NB4 (cell line): ENCODE data around the gene MVD.

Experiments used
- MYC ChIP-seq: IDR thresholded peaks from 2 replicates; pipeline ENCODE4 v1.6.1; 2011; ENCODE audit warnings: low read depth, low read length
- POLR2A ChIP-seq: IDR thresholded peaks from 2 replicates; pipeline ENCODE4 v1.6.1; 2011; ENCODE audit warnings: mild to moderate bottlenecking; ENCODE audit not compliant: insufficient read length; ENCODE audit errors: extremely low read depth
- TF ChIP-seq, protein P1 (sequence below): IDR thresholded peaks from one replicate; pipeline ENCODE4 v1.5.1; 2012; ENCODE audit warnings: low read depth, low read length
- TF ChIP-seq, protein P2 (sequence below): IDR thresholded peaks from 2 replicates; pipeline ENCODE4 v1.6.1; 2011; ENCODE audit warnings: low read depth, low read length

DNA sequence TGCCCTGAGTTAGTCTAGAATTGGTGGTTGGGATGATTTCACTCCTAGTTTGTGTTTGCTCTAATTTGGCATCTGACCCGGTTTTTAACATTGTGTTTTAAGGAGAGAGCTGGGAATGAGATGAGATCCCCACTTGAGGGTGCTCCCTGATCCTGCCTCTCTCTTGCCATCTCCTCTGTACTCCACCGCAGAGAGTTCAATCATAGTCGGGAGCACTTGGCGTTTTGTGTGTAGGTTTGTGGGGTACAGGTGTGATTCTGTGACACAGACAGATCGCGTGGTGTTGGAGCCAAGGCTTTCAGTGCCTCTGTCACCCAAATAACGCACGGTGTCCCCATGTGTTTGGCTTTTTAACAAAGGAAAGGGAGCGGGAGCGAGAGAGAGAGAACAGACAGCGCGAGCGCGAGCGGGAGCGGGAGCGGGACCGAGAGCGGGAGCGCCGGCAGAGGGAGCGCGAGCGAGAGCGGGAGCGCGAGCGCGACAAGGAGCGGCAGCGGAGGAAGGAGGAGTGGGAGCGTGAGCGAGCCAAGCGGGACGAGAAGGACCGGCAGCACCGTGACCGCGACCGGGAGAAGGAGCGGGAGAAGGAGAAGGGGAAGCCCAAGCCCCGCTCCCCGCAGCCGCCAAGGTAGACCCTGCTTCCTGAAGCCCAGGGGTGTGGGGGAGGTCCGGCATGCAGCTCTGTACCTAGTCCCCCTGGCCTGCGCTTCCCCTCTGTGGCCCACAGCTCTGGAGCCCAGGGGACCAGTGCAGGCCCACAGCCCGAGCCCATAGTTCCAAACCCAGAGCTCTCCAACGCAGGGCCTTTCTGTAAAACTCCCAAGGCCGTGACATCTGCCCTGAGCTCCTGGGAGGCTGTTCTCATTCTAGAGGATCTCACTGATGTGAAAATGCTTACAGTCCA lies 51.7 kb downstream of the MVD start:
- TF ChIP-seq, protein P1, sequence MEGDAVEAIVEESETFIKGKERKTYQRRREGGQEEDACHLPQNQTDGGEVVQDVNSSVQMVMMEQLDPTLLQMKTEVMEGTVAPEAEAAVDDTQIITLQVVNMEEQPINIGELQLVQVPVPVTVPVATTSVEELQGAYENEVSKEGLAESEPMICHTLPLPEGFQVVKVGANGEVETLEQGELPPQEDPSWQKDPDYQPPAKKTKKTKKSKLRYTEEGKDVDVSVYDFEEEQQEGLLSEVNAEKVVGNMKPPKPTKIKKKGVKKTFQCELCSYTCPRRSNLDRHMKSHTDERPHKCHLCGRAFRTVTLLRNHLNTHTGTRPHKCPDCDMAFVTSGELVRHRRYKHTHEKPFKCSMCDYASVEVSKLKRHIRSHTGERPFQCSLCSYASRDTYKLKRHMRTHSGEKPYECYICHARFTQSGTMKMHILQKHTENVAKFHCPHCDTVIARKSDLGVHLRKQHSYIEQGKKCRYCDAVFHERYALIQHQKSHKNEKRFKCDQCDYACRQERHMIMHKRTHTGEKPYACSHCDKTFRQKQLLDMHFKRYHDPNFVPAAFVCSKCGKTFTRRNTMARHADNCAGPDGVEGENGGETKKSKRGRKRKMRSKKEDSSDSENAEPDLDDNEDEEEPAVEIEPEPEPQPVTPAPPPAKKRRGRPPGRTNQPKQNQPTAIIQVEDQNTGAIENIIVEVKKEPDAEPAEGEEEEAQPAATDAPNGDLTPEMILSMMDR: no peak
- TF ChIP-seq, protein P2, sequence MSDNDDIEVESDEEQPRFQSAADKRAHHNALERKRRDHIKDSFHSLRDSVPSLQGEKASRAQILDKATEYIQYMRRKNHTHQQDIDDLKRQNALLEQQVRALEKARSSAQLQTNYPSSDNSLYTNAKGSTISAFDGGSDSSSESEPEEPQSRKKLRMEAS: no peak
- TF ChIP-seq POLR2A (no peak), MYC (no peak)
